NK-92 (cell line): ENCODE measurements around the gene HDAC9.
"Not testable (repeated sequence)": the region's sequence is repeated elsewhere in the genome, so short reads cannot be mapped to it uniquely, and the experiment has no call there.

Experiments
- DNase-seq: peaks from one replicate; lab custom pipeline; 2025; ENCODE audit not compliant: unreplicated experiment; lab: John Stamatoyannopoulos, UW

HDAC9 gene

GRCh38 chr7:18702071-18702829, 206.7 kb downstream of the HDAC9 start:
- no peak for DNase-seq

GRCh38 chr7:18703685-18704084, 208.1 kb downstream of the HDAC9 start:
- DNase-seq, result no peak

GRCh38 chr7:18706670-18707069, 211.1 kb downstream of the HDAC9 start:
- no peak for DNase-seq

GRCh38 chr7:18708204-18708603, 212.7 kb downstream of the HDAC9 start:
- DNase-seq, result no peak

GRCh38 chr7:18715988-18716387, 220.4 kb downstream of the HDAC9 start:
- DNase-seq, result no peak

- no peak for DNase-seq
Observed at GRCh38 chr7:18721429-18721828, 225.9 kb downstream of the HDAC9 start.

- no peak for DNase-seq
Observed at GRCh38 chr7:18724318-18724717, 228.8 kb downstream of the HDAC9 start.

GRCh38 chr7:18727115-18727870, 231.7 kb downstream of the HDAC9 start:
- no peak for DNase-seq

GRCh38 chr7:18736012-18736411, 240.5 kb downstream of the HDAC9 start:
- DNase-seq, result not testable (repeated sequence)

- DNase-seq, result no peak
Observed at GRCh38 chr7:18740579-18740988, 245.0 kb downstream of the HDAC9 start.

GRCh38 chr7:18753972-18754610, 258.5 kb downstream of the HDAC9 start:
- no peak for DNase-seq

- DNase-seq, result no peak
Observed at GRCh38 chr7:18754766-18755165, 259.2 kb downstream of the HDAC9 start.

- no peak for DNase-seq
Observed at GRCh38 chr7:18755793-18756192, 260.2 kb downstream of the HDAC9 start.

- DNase-seq, result no peak
Observed at GRCh38 chr7:18756378-18757050, 261.0 kb downstream of the HDAC9 start.

GRCh38 chr7:18760046-18760445, 264.5 kb downstream of the HDAC9 start:
- no peak for DNase-seq

- DNase-seq, result no peak
Observed at GRCh38 chr7:18760631-18761445, 265.3 kb downstream of the HDAC9 start.

GRCh38 chr7:18762189-18762588, 266.6 kb downstream of the HDAC9 start:
- no peak for DNase-seq

- no peak for DNase-seq
Observed at GRCh38 chr7:18768256-18768655, 272.7 kb downstream of the HDAC9 start.

- no peak for DNase-seq
Observed at GRCh38 chr7:18770154-18770811, 274.7 kb downstream of the HDAC9 start.

GRCh38 chr7:18770822-18771221, 275.3 kb downstream of the HDAC9 start:
- no peak for DNase-seq
